ENCODE measurements around the gene NOL3.

GRCh38 chr16:67208154-67208896 lies 38.0 kb downstream of the NOL3 start:
- TF ChIP-seq CTCF (IDR thresholded peaks at IDR 0.05) (no peak), POLR2AphosphoS5 (IDR thresholded peaks at IDR 0.05; ENCODE audit: insufficient read depth in 1 of 2, low read depth in 1 of 2) (no peak), POLR2A (IDR thresholded peaks at IDR 0.05) (no peak)
